GM19239 (cell line): ENCODE data around the gene GPC5.

Experiments used
- DNase-seq: peaks from one replicate; pipeline ENCODE4 v3.0.0; 2011; ENCODE audit warnings: low spot score; ENCODE audit not compliant: insufficient read length
- FAIRE-seq: peaks from 2 replicates; lab custom pipeline; 2011; peaks lifted over from hg19 to GRCh38; lab: Jason Lieb, UNC

The GPC5 gene

DNA sequence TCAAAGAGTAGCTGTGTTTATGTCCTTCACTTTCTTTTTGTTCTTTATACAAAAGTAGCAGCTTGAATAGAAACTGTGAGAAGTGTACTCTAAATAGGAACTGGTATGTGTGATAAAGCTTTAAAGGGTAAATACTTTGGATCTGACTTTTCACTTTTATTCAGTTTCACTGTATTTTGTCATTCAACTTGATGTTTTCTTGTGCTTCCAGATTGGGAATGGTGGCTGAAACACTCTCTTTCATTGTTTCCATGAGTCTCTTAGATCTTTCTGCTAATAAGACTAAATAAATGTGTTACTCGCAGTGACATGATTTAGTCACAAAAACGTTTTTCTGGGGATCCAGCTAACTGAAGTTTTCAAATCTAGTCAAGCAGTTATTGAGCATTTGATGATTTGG, 133.2 kb downstream of the GPC5 start:
- DNase-seq (no peak), FAIRE-seq (no peak)

DNA sequence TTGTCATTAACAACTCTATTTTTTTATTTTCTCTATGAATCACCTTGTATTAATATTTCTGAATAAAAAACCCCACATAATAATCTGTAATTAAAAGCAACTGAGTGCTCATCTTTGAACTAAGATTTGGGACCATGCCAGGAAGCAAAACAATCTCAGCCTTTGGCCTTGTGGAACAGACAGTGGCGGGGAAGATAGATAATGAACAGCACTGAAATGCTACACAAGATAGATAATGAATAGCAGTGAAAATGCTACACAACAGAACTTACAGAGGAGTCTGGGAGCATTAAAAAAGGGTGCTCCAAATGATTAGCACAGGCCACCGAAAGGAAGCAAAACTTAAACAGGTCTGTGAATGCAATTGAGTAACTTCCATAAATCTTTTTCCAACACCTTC, 134.9 kb downstream of the GPC5 start:
- no peak for DNase-seq
- no peak for FAIRE-seq

DNA sequence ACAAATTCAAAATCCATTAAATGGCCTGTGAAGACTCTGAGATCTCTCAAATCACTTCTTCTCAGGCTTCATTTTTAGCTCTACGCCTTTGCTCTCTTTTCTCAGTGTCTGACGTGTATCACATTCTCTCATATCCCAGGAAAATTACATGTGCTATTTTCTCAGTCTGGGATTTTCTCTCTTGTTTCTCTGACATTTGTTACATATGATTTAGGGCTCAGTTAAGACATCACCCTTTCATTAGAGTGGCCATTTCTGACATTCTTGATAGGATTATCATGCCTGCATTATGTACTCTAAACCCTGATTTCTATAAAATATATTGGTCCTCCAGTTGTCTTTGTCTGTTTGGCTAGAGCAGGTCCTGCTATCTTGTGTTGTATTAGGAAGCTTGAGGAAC, 136.6 kb downstream of the GPC5 start:
- DNase-seq (no peak), FAIRE-seq (no peak)

DNA sequence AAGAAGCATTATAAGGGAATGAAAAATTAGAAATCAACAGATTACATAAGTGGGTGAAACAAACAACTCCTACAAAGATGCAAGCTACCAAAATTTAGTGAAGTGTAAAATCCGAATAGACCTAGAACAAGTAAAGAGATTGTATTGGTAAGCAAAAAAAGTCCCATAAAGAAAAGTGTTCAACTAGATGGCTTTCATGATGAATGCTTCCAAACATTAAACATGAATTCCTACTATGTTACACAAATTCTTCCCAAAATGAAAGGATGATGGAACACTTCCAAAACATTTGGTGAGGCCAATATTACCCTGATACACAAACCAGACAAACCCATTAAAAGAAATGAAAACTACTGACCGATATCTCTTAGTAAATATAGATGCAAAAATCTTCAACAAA, 139.0 kb downstream of the GPC5 start:
- DNase-seq (no peak), FAIRE-seq (no peak)

DNA sequence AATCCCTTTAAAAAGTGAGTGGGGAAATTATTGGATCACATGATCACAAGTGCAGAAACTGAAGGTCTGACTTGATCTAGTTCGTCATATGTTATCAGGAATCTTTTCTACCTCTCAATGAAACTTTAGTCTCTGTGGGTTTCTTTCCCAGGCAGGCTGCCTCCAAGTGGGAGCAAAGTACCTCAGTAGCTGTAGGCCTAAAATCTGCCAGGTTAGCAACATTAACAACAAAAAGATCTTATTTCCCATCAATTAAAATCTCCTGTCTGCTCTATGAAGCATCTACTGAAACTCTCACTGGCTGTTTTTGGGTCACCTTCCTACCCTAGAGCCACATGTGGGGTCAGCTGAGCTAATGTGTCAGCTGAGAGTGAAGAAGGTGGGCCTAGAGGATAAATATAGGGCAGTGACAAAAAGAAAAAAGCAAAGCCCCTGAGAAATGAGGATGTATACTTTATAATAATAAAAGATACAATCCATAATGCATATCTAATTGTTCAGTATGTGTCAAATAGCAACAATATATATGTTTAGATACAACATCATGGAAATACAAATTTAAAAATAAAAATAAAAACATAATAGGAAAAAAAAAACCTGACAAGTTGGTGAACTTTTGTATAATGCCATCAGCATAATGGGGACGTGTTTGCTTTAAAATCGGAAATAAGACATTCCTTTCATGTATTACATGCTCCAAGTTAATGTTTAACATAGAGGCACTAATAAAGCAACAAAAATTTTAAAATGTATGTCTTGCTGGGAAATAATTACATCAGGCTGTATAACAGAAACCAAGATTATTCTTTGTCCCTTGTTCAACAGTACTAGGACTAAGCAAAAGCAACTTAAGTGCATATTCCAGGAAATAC, 141.1 kb downstream of the GPC5 start:
- DNase-seq = no peak
- FAIRE-seq = no peak

DNA sequence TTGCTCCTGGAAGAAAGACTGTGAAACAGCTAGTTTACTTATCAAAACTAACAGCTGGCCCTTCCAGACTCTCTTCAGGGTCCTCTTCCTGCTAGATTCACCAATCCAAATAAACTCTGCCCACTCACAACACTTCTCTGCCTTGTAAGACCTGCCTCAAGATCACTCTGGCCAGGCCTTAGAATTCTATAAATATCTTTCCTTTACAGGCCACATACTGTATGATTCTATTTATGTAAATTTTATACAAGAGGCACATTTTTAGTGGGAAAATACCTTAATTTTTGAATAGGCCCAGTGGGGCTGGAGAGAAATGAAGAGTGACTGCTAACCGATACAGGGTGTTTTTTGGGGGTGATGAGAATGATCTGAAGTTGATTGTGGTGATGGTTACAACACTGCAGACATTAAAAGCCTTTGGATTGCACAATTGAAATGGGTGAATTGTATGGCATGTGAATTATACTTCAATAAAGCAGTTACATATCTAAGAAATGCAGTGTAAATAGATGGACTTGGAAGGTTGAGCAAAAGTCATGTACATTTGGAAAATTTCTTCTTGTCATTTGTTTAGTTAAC, 141.8 kb downstream of the GPC5 start:
- DNase-seq (no peak), FAIRE-seq (no peak)

DNA sequence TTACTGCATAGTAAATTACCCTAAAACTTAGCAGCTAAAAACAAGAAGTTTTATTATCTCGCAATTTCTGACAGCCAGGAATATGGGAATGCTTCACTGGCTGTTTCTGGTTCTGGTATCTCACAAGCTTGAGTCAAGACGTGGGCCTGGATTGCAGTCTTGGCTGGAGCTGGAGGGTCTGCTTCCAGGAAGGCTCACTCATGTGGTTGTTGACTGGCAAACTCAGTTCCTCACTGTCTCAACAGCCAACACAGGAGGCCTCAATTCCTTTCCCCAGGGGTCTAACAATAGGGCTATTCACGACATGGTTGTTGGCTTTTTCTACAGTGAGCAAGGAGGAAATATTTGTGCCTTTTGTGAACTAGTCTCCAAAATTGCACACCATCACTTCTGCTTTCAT, 146.3 kb downstream of the GPC5 start:
- FAIRE-seq (no peak), DNase-seq (no peak)

DNA sequence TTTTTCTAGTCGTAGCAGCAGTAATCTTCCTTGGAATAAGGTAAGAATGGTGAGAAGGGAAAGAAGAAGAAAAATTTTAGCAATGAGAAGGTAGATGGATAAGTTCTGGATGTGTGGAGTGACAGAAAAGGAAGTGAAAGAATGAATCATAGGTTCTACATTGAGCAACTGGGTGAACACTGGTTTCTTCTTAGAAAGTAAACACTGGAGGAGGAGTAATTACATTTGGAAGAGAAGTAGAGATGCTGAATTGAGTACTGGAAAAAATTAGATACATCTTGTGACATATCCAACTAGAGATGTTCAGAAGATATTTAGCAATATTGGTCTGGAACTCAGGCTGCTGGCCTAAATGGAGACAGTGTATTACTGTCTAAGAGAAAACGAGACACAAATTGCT, 148.5 kb downstream of the GPC5 start:
- DNase-seq = no peak
- no peak for FAIRE-seq

DNA sequence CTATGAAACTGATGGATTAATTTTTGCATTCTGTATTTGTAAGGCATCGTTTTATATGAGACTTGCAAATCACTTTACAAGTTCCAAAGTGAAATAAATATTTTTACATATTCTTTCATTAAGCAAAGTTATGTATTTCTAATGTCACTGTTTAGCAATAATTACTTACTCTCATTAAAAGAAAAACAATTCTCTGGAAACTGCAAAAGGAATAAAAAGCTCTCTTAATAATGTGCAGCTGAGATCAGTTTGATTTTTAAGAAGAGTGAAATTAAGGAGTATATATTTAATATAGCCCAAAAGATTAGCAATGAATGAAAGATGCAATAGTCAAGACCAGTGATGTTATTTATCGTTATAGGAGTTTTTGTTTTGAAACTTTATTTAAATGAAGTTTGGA, 155.2 kb downstream of the GPC5 start:
- DNase-seq (no peak), FAIRE-seq (no peak)

DNA sequence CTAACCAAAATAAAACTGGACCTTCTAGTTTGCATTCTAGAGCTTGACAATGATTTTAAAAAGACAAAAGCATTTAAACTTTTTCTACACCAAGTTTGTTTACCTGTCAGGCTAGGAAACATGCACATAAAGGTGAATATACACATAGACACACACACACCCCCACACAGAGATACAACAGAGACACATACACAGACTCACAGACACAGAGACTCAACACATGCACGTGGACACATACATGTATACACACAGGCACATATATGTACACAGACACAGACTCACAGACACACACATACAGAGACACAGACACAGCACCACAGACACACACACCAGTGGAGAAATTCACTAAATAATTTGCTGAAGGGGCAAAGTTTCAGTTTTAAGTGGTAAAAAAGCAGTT, 155.7 kb downstream of the GPC5 start:
- no peak for FAIRE-seq

DNA sequence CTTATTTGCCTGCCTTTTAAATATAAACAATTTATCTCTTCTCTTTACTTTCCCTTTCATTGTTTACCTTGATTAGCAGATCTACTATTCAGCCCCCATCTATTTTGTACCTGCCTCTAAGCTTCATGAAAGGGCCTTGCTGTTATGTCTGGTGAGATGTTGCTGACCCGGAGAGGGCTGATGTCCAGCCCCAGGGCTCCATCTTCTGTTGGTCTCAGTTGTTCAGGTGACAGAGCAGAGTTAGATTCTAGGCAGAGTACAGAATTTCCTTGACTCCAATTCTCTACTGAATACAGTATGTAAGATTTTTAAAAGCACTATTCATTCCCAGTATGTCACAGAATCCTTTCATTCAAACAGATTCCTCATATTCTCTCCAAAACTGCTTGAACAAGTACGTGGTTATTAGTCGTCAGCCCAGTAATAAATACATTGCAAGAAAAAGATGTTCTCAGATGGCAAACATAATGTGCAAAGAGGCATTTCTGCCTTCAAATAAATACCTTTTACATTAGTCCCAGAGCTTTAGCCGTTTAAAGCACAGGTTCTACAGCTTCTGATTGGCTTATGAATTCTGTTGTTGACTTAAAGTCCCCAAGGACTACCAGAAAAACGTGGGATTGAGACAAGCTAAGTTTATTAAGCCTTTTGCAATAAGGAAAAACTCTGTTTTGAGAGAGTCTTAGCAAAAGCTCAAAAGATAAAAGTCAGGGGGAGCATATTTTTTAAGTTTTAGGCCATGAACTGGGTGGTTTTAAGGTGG, 159.1 kb downstream of the GPC5 start:
- FAIRE-seq (no peak), DNase-seq (no peak)

More for the DNA sequence above, 155.7 kb downstream of the GPC5 start:
- DNase-seq = no peak

DNA sequence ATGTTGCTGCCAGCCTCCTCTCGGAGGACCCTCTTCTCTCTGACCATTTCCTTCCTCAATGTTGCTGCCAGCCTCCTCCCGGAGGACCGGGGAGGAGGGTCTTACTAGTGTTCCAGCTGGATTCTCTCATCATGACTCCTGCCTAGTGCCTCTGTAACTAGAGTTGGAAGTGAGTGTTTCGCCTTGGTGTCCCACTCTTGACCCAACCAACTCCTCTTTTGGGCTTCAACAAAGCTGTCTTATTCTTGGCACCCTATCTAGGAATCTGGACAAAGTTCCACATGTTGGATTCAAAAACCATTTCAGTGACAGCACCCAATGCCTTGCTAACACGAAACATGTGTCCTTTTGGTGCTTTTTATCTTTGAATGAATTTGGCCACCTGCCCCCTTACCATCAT, 165.4 kb downstream of the GPC5 start:
- FAIRE-seq (no peak), DNase-seq (no peak)

DNA sequence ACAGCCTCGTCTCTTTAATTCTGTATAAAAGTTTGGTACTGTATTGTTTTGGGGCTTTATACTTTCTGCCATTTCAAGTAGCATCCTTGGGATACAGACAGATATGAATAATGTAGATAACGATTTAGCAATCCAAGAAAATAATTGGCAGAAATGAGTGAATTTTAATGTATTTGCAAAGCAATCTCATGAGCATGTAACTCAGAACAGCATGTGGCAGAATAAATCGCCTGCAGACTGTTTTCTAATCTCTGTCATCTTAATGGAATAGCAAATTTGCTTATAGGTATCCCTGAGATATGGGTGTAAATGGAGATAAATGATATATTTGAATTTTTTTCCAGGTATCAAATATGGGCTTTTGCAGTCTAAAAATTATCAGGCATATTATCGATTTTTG, 166.0 kb downstream of the GPC5 start:
- no peak for FAIRE-seq
- DNase-seq = no peak

DNA sequence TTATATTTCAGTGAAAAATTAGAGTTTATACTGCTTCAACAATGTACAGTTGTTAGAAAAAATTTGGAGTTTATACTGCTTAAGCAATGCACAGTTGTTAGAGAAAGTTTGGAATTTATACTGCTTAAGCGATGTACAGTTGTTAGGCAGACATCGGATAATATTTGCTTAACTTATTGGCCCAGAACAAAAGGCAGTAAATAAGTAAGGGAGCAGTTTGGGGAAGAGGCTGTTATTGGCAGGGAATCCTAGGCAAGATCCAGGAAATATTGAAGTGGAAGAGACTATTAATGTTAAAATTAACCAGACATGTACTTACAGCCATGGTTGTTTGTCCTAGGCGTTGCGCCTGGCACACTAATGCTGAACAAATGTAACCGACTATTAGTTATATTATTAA, 166.9 kb downstream of the GPC5 start:
- FAIRE-seq = no peak
- DNase-seq = no peak

DNA sequence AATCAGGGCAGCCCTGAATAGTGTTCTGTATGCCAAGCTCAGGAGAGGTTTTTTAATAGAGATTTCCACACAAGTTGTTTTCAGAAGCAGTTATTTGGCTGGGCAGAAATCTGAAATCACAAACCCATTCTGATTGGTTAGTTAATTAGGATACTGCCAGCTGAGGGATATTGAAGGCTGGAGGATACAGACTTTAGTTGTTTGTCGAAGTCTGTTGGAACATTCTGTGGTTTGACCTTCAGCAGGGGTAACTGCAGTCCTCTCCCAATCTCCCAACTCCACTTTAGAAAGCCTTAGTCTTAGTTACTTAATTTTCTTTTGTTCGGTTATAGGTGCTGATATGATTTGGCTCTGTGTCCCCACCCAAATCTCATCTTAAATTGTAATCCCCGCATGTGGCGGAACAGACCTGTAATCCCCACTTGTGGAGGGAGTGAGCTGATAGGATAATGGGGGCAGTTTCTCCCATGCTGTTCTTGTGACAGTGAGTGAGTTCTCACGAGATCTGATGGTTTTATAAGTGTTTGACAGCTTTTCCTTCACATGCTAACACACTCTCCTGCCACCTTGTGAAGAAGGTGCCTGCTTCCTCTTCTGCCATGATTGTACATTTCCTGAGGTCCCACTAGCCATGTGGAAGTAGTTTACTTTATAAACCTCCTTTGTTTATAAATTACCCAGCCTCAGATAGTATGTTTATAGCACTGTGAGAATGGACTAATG, 169.2 kb downstream of the GPC5 start:
- FAIRE-seq = no peak
- DNase-seq = no peak

DNA sequence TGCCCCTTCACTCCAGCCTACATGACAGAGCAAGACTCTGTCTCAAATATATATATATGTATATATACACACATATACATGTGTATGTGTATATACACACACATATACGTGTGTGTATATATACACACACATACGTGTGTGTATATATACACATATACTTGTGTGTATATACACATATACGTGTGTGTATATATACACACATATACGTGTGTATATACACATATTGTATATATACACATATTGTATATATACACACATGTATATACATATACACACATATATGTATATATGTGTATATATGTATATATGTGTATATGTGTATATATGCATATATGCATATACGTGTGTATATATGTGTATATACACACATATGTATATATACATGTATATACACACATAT, 173.3 kb downstream of the GPC5 start:
- no peak for FAIRE-seq
- DNase-seq = no peak

DNA sequence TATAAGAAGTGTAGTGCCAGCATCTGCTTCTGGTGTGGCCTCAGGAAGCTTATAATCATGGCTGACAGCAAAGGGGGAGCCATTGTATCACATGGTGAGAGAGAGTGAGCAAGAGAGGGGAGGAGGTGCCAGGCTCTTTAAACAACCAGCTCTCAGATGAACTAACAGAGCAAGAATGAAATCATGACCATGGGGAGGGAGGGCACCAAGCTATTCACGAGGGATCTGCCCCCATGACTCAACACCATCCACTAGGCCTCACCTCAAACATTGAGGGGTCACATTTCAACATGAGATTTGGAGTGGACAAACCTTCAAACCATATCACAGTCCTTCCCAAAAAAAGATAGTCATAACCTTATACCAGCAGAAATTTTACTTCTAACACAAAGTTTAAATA, 174.0 kb downstream of the GPC5 start:
- no peak for DNase-seq

DNA sequence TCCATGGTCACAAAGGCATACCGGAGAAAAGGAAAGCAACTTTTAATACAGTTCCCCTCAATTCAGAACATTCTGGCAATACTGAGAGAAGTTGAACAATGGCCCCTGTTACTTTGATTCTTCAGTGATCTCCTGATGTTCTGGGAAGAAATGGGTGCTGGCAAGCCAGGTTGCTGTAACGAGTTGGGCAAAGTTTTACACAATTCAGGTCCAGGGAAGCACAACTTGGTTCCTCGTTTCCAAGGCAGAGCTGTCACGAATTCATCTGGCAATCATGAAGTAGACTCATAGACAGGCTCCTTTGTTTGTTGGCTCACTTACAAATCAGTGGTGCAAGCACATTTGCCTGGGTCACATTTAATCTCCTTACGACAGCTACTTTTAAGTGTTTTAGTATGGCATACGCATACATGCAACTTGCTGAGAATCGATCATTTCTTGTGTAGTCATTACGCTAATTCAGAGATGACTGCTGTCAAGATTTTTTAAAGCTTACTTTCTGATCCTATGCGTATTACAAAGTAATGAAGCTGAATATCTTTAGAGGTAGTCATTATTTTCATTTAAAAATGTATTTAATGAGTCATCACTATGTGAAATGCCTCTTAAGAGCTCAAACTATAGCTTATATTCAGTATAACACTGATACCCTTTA, 174.7 kb downstream of the GPC5 start:
- FAIRE-seq = no peak
- no peak for DNase-seq

More for the DNA sequence above, 174.0 kb downstream of the GPC5 start:
- FAIRE-seq = no peak

DNA sequence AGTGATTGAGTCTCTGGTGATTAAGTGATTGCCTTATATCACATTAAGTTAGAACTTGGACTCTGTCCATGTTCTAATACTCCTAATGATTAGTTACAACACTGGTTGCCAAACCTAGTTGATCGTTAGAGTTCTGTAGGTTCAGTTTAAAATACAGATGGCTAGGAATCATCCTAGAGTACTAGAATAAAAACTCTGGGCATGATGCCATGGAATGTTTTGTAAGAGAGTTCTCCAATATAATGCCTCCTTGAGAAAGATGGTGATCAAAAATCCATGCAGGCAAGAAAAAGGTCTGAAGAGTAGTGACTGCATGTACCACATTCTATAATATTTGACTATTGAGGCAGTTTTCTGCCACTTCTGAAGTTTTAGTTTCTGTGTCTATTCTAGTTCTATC, 176.3 kb downstream of the GPC5 start:
- no peak for DNase-seq
- FAIRE-seq = no peak

DNA sequence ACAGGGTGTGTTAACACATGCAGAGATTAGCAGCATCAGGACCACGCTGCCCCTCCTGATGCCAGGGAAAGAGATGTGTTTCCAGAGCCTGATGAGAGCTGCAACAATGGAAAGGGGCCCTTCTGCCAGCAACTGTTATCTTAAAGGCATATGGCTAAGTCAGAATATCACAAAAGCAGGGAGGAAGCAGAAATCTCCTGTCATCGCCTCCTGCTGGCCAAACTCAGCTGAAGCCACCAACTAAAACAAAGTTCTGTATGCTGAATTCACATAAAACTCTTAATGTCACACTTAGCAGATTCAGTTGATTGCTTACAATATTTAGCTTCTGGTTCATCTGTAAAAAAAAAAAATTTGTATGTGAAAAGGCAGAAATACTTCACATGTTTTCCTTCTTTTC, 178.2 kb downstream of the GPC5 start:
- FAIRE-seq = no peak
- DNase-seq = no peak
